GM04504 (cell line): ENCODE results near the gene YRDC.
"Not testable (repeated sequence)": the region's sequence is repeated elsewhere in the genome, so short reads cannot be mapped to it uniquely, and the experiment has no call there.

ENCODE experiments used
- DNase-seq: peaks from one replicate; pipeline ENCODE4 v3.0.0-alpha.2; 2012; ENCODE audit warnings: low read depth

Gene YRDC

GRCh38 chr1:37821481-37821880 lies 13.5 kb upstream of the YRDC start:
- DNase-seq, result no peak

- no peak for DNase-seq
These were observed 9.5 kb upstream of the YRDC start for GRCh38 chr1:37817481-37817880.

- DNase-seq, result no peak
These were observed 6.2 kb upstream of the YRDC start for GRCh38 chr1:37814252-37814651.

- DNase-seq, result no peak
These were observed 5.6 kb upstream of the YRDC start for GRCh38 chr1:37813529-37814145.

DNA sequence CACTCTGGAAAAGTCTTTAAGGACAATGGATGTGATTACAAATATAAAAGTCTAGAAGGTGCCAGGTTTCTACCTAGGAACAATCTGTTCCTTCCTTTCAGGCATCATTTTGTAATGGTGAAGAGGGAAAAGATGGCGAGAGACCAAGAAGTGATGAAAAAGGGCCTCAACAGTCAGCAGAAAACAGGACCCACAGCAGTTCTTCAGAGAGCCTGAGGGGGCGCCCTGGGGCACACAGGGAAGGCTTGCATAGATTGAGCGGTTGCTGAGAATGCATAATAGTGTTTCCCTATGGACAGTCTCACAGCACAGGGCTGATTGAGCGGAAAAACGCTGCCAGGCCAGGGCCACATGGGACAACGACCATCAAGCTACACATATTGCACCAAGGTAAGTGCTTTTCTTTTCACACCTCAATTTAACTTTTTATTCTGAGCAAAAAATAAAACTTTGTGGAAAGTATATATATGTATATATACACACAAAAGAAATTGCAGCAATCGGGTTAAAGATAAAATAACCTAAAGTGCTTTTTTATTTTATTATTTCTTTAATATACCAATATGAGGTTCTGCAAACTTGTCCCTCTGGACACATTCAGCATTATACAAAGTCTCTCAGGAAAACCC lies 3.1 kb upstream of the YRDC start:
- peak; percentile 56 for DNase-seq

GRCh38 chr1:37809942-37810341 lies 1.9 kb upstream of the YRDC start:
- no peak for DNase-seq

GRCh38 chr1:37808369-37809319 lies 636 bp upstream of the YRDC start:
- DNase-seq, result peak; percentile 60

DNA sequence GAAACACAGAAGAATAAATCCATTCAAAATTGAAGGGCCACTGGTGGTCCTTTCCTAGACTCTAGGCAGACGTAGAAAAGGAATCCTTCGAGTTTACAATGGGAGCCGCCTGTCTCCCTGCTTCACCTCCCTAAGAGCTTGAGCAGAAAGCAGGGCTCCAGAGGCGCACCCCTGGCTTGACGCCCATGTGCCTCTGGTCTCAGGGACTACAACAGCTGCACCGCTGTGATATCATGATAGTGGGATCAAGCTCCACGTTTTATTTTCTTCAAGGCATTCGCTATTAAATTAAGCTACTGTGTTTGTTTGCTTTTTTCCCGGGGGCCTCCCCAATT lies 821 bp downstream of the YRDC start:
- no peak for DNase-seq

GRCh38 chr1:37802439-37802838 lies 5.6 kb downstream of the YRDC start:
- no peak for DNase-seq

DNA sequence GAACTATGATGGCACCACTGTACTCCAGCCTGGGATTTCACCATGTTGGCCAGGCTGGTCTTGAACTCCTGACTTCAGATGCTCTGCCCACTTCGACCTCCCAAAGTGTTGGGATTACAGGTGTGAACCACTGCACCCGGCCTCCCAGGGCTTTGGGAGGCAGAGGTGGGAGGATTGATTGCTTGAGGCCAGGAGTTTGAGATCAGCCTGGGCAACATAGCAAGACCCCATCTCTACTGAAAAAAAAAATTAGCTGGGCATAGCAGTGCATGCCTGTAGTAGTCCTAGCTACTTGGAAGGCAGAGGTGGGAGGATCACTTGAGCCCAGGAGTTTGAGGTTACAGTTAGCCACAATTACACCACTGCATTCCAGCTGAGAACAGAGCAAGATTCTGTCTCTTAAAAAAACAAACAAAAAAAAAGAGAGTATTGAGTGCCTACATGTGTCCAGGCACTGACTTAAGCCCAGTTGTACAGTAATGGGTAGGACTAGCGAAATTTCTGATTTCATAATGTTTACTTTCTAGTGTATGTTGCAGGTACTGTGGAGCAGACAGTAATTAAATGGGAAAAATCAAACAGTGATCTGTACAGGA lies 10.2 kb downstream of the YRDC start:
- DNase-seq, result no peak

- DNase-seq, result no peak
These were observed 12.5 kb downstream of the YRDC start for GRCh38 chr1:37795340-37796125.

GRCh38 chr1:37794372-37795339 lies 13.4 kb downstream of the YRDC start:
- DNase-seq, result no peak

GRCh38 chr1:37793773-37794371 lies 14.1 kb downstream of the YRDC start, which contains the start of gene MANEAL:
MANEAL (plus strand) TSS chr1:37793847; CDS start chr1:37794183, 336 bp downstream.
- no peak for DNase-seq

- no peak for DNase-seq
These were observed 14.9 kb downstream of the YRDC start for GRCh38 chr1:37792943-37793686.

DNA sequence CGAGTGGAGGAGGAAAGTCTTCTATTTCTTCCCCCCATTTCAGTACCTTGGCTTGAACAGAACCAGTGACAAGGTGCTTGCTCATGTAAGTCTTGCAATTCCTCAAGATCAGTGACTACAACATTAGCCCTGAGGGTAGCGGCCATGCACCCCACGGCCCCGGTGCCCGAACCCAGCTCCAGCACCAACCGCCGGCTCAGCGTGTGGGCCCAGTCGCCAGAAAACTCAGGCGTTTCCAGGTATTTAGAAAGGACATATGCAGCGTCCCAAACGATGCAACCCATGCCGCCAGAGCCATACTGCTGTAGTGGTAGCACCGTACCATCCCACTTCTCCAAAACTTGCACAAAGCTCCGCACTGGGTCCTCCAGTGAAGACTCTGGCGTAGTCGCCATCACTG lies 25.5 kb downstream of the YRDC start:
- no peak for DNase-seq

DNA sequence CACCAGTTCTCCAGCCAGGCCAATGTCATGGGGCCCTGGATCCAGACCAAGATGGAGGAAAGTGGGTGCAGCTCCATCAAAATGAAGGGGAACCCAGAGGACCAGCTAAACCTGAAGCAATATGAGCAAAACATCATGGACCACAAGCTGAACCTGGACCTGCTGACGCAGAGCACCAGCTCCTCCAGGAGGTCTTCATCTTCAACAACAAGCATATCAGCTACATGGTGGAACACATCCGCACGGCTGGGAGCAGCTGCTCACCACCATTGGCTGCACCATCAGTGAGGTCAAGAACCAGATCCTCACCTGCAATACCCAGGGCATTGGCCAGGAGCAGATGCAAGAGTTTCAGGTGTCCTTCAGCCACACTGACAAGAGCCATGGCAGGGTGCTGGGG lies 29.4 kb downstream of the YRDC start:
- no peak for DNase-seq

- DNase-seq, result no peak
These were observed 31.0 kb downstream of the YRDC start for GRCh38 chr1:37776946-37777516.

GRCh38 chr1:37771440-37771839 lies 36.6 kb downstream of the YRDC start:
- DNase-seq, result not testable (repeated sequence)

- no peak for DNase-seq
These were observed 40.5 kb downstream of the YRDC start for GRCh38 chr1:37767488-37767887.
